GM19395 (cell line): ENCODE data around the gene ANKRD33.

Experiments
- ATAC-seq: cut with Tn5 transposase; IDR thresholded peaks from one replicate; pipeline ENCODE4 v1.9.1; 2021; ENCODE audit warnings: mild to moderate bottlenecking, moderate library complexity; ENCODE audit not compliant: unreplicated experiment

The ANKRD33 gene

GRCh38 chr12:51860986-51861385 is 26.9 kb upstream of the ANKRD33 start:
- no peak for ATAC-seq

GRCh38 chr12:51862947-51863346 is 25.0 kb upstream of the ANKRD33 start:
- ATAC-seq: no peak

GRCh38 chr12:51863363-51863932 is 24.5 kb upstream of the ANKRD33 start:
- ATAC-seq: no peak

GRCh38 chr12:51863933-51864832 is 23.7 kb upstream of the ANKRD33 start:
- ATAC-seq: no peak

GRCh38 chr12:51864833-51865670 is 22.9 kb upstream of the ANKRD33 start:
- no peak for ATAC-seq

- no peak for ATAC-seq
Observed at GRCh38 chr12:51865757-51866270, 22.1 kb upstream of the ANKRD33 start.

- no peak for ATAC-seq
Observed at GRCh38 chr12:51866324-51866723, 21.6 kb upstream of the ANKRD33 start.

GRCh38 chr12:51866762-51867161 is 21.1 kb upstream of the ANKRD33 start:
- no peak for ATAC-seq

- ATAC-seq: no peak
Observed at GRCh38 chr12:51867371-51867770, 20.5 kb upstream of the ANKRD33 start.

GRCh38 chr12:51867796-51868428 is 20.0 kb upstream of the ANKRD33 start:
- no peak for ATAC-seq

- ATAC-seq: no peak
Observed at GRCh38 chr12:51868821-51869495, 18.9 kb upstream of the ANKRD33 start.

GRCh38 chr12:51869496-51869865 is 18.4 kb upstream of the ANKRD33 start:
- ATAC-seq: no peak

GRCh38 chr12:51869931-51870330 is 18.0 kb upstream of the ANKRD33 start:
- no peak for ATAC-seq

- no peak for ATAC-seq
Observed at GRCh38 chr12:51870504-51870903, 17.4 kb upstream of the ANKRD33 start.

GRCh38 chr12:51871126-51871525 is 16.8 kb upstream of the ANKRD33 start:
- no peak for ATAC-seq

- ATAC-seq: no peak
Observed at GRCh38 chr12:51871918-51872688, 15.8 kb upstream of the ANKRD33 start.

GRCh38 chr12:51872689-51872981 is 15.3 kb upstream of the ANKRD33 start:
- no peak for ATAC-seq

- no peak for ATAC-seq
Observed at GRCh38 chr12:51873251-51873994, 14.5 kb upstream of the ANKRD33 start.

- ATAC-seq: no peak
Observed at GRCh38 chr12:51874000-51874399, 13.9 kb upstream of the ANKRD33 start.
